ENCODE results near the gene BEST1. TPM values are rescaled to one million over a fixed set of nuclear protein-coding genes. Genes with fewer than 3 reads are reported as not detected.
A peak's percentile ranks its signal among the peaks of the same experiment; 100 is the strongest.

The BEST1 gene
- total and polyA plus RNA-seq, 2 of the 13 experiments (the other 11 are each of a cell fraction or from before 2014, with no cell fraction given), result 0.09 to 0.65 TPM

GRCh38 chr11:61972672-61973475 lies 22.7 kb downstream of the BEST1 start (continued):
- TF ChIP-seq, protein P1, sequence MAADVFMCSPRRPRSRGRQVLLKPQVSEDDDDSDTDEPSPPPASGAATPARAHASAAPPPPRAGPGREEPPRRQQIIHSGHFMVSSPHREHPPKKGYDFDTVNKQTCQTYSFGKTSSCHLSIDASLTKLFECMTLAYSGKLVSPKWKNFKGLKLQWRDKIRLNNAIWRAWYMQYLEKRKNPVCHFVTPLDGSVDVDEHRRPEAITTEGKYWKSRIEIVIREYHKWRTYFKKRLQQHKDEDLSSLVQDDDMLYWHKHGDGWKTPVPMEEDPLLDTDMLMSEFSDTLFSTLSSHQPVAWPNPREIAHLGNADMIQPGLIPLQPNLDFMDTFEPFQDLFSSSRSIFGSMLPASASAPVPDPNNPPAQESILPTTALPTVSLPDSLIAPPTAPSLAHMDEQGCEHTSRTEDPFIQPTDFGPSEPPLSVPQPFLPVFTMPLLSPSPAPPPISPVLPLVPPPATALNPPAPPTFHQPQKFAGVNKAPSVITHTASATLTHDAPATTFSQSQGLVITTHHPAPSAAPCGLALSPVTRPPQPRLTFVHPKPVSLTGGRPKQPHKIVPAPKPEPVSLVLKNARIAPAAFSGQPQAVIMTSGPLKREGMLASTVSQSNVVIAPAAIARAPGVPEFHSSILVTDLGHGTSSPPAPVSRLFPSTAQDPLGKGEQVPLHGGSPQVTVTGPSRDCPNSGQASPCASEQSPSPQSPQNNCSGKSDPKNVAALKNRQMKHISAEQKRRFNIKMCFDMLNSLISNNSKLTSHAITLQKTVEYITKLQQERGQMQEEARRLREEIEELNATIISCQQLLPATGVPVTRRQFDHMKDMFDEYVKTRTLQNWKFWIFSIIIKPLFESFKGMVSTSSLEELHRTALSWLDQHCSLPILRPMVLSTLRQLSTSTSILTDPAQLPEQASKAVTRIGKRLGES (CRISPR knock-in tag; IDR thresholded peaks at IDR 0.05; ENCODE audit: borderline replicate concordance), result no peak
- TF ChIP-seq ZNF703 (CRISPR knock-in tag; IDR thresholded peaks at IDR 0.05; ENCODE audit: borderline replicate concordance), result peak; percentile 37; the same call in 1 of the 2 replicates
- no peak for TF ChIP-seq ZNF672 (CRISPR knock-in tag; IDR thresholded peaks at IDR 0.05)
- TF ChIP-seq ATF5 (CRISPR knock-in tag; IDR thresholded peaks at IDR 0.05; ENCODE audit: low read depth), result 0 out of 2 replicates have a peak, but pooled peaks have one; percentile 69
- no peak for TF ChIP-seq KLF15 (CRISPR knock-in tag; IDR thresholded peaks at IDR 0.05; ENCODE audit: borderline replicate concordance)
- TF ChIP-seq PHF20 (CRISPR knock-in tag; IDR thresholded peaks at IDR 0.05), result peak; percentile 48; the same call in 1 of the 2 replicates
- TF ChIP-seq ETV6 (CRISPR knock-in tag; conservative IDR thresholded peaks at IDR 0.05), result no peak
- TF ChIP-seq ZNF484 (CRISPR knock-in tag; IDR thresholded peaks at IDR 0.05; ENCODE audit: borderline replicate concordance, low read depth), result no peak
- no peak for TF ChIP-seq ZNF382 (CRISPR knock-in tag; IDR thresholded peaks at IDR 0.05; ENCODE audit: borderline replicate concordance)
- no peak for TF ChIP-seq ZFP37 (CRISPR knock-in tag; IDR thresholded peaks at IDR 0.05; ENCODE audit: borderline replicate concordance)
- peak; percentile 36; the same call in 1 of the 2 replicates for TF ChIP-seq ZBTB38 (CRISPR knock-in tag; IDR thresholded peaks at IDR 0.05)
- peak; percentile 22; the same call in 1 of the 2 replicates for TF ChIP-seq ZNF552 (CRISPR knock-in tag; IDR thresholded peaks at IDR 0.05; ENCODE audit: borderline replicate concordance)
- TF ChIP-seq POGZ (CRISPR knock-in tag; IDR thresholded peaks at IDR 0.05), result peak; percentile 69; the same call in 1 of the 2 replicates
- no peak for TF ChIP-seq HOXA9 (CRISPR knock-in tag; IDR thresholded peaks at IDR 0.05; ENCODE audit: borderline replicate concordance)
- TF ChIP-seq HDAC1 (CRISPR knock-in tag; IDR thresholded peaks at IDR 0.05), result 0 out of 2 replicates have a peak, but pooled peaks have one; percentile 74
- no peak for TF ChIP-seq RNF2 (conservative IDR thresholded peaks at IDR 0.05; ENCODE audit: low read depth)
- no peak for TF ChIP-seq ARNT (IDR thresholded peaks at IDR 0.05)
- TF ChIP-seq ZFP36L1 (CRISPR knock-in tag; IDR thresholded peaks at IDR 0.05), result 0 out of 2 replicates have a peak, but pooled peaks have one; percentile 55
- TF ChIP-seq CHD2 (IDR thresholded peaks at IDR 0.05; ENCODE audit: low read depth, low read length), result no peak
- TF ChIP-seq ARNT2 (CRISPR knock-in tag; IDR thresholded peaks at IDR 0.05; ENCODE audit: low read depth), result 0 out of 2 replicates have a peak, but pooled peaks have one; percentile 33
- TF ChIP-seq RBM22 (optimal IDR thresholded peaks at IDR 0.05; ENCODE audit: low read length), result peak; percentile 11
- TF ChIP-seq, protein P2, sequence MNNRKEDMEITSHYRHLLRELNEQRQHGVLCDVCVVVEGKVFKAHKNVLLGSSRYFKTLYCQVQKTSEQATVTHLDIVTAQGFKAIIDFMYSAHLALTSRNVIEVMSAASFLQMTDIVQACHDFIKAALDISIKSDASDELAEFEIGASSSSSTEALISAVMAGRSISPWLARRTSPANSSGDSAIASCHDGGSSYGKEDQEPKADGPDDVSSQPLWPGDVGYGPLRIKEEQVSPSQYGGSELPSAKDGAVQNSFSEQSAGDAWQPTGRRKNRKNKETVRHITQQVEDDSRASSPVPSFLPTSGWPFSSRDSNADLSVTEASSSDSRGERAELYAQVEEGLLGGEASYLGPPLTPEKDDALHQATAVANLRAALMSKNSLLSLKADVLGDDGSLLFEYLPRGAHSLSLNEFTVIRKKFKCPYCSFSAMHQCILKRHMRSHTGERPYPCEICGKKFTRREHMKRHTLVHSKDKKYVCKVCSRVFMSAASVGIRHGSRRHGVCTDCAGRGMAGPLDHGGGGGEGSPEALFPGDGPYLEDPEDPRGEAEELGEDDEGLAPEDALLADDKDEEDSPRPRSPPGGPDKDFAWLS (CRISPR knock-in tag; IDR thresholded peaks at IDR 0.05; ENCODE audit: borderline replicate concordance), result no peak
- TF ChIP-seq RARA (CRISPR knock-in tag; IDR thresholded peaks at IDR 0.05), result peak; percentile 76
